Esophagus muscularis mucosa (tissue), 4 donors: Measurements from ENCODE around the gene LANCL2.

ENCODE experiments used
- EP300 ChIP-seq: sonication (generic); formaldehyde crosslinking; IDR thresholded peaks from one replicate; pipeline ENCODE4 v1.6.1; 2017; ENCODE audit warnings: antibody characterized with exemption
- POLR2A ChIP-seq: fragments of 450-650 bp; IDR thresholded peaks from one replicate; pipeline ENCODE4 v1.6.1; 2017; ENCODE audit warnings: antibody characterized with exemption, moderate library complexity, mild to moderate bottlenecking, low read depth
- POLR2AphosphoS5 ChIP-seq, 2 donors: sonication (generic); formaldehyde crosslinking; IDR thresholded peaks; one replicate each; pipeline ENCODE4 v1.6.1; 2017; ENCODE audit warnings: antibody characterized with exemption in 2 of 2
- TF ChIP-seq, protein P1 (sequence below), 3 experiments: fragments of 200-600 bp in 2 of 3; fragments of 450-650 bp in 1 of 3; sonication (generic) in 2 of 3; IDR thresholded peaks; one replicate each; pipeline ENCODE4 v1.5.1; 2017 to 2019; ENCODE audit warnings: antibody characterized with exemption in 3 of 3, mild to moderate bottlenecking in 2 of 3, moderate library complexity in 1 of 3

GRCh38 chr7:55478700-55479099, 113.6 kb downstream of the LANCL2 start:
- TF ChIP-seq, protein P1, sequence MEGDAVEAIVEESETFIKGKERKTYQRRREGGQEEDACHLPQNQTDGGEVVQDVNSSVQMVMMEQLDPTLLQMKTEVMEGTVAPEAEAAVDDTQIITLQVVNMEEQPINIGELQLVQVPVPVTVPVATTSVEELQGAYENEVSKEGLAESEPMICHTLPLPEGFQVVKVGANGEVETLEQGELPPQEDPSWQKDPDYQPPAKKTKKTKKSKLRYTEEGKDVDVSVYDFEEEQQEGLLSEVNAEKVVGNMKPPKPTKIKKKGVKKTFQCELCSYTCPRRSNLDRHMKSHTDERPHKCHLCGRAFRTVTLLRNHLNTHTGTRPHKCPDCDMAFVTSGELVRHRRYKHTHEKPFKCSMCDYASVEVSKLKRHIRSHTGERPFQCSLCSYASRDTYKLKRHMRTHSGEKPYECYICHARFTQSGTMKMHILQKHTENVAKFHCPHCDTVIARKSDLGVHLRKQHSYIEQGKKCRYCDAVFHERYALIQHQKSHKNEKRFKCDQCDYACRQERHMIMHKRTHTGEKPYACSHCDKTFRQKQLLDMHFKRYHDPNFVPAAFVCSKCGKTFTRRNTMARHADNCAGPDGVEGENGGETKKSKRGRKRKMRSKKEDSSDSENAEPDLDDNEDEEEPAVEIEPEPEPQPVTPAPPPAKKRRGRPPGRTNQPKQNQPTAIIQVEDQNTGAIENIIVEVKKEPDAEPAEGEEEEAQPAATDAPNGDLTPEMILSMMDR (IDR thresholded peaks at IDR 0.05) = no peak
- TF ChIP-seq POLR2A (no peak), POLR2AphosphoS5 (IDR thresholded peaks at IDR 0.05) (no peak), EP300 (no peak)
